Liver (tissue), 9 donors: ENCODE results near the gene LRRC4B. TPM values are rescaled to one million over a fixed set of nuclear protein-coding genes. Genes with fewer than 3 reads are reported as not detected.

ENCODE experiments used
- DNase-seq: peaks from one replicate; pipeline ENCODE4 v3.0.0-alpha.2; 2017; ENCODE audit warnings: low spot score
- H3K27ac ChIP-seq, 2 donors: one replicate each; pipeline ENCODE4 v1.7.0; 2013; ENCODE audit warnings: inconsistent platforms in 2 of 2, low read length in 2 of 2, control low read depth in 1 of 2, low read depth in 1 of 2, mild to moderate bottlenecking in 1 of 2
- H3K27me3 ChIP-seq, 4 donors: one replicate each; pipeline versions ENCODE4 v1.6.1 to v1.7.0; 2013; ENCODE audit warnings: low read length in 3 of 4, inconsistent platforms in 1 of 4, mild to moderate bottlenecking in 1 of 4, moderate library complexity in 1 of 4; ENCODE audit not compliant: control insufficient read depth in 4 of 4, insufficient read depth in 4 of 4
- H3K36me3 ChIP-seq, 4 donors: one replicate each; pipeline versions ENCODE4 v1.6.1 to v1.7.0; 2013; ENCODE audit warnings: low read length in 3 of 4, mild to moderate bottlenecking in 3 of 4, low read depth in 1 of 4, moderate library complexity in 1 of 4; ENCODE audit not compliant: control insufficient read depth in 4 of 4, insufficient read depth in 3 of 4
- H3K4me1 ChIP-seq, 4 donors: one replicate each; pipeline versions ENCODE4 v1.6.1 to v1.7.0; 2013; ENCODE audit warnings: low read length in 3 of 4, mild to moderate bottlenecking in 3 of 4, moderate library complexity in 1 of 4; ENCODE audit not compliant: control insufficient read depth in 4 of 4, insufficient read depth in 4 of 4
- H3K4me3 ChIP-seq, 3 donors: one replicate each; pipeline versions ENCODE4 v1.6.1 to v1.7.0; 2013; ENCODE audit warnings: low read length in 3 of 3, control low read depth in 1 of 3, low read depth in 1 of 3, mild to moderate bottlenecking in 1 of 3
- H3K9ac ChIP-seq, 2 donors: one replicate each; pipeline ENCODE4 v1.7.0; 2013; ENCODE audit warnings: low read length in 2 of 2, mild to moderate bottlenecking in 2 of 2, moderate library complexity in 2 of 2, control low read depth in 1 of 2, low read depth in 1 of 2
- H3K9me3 ChIP-seq, 4 donors: one replicate each; pipeline versions ENCODE4 v1.6.1 to v1.7.0; 2013; ENCODE audit warnings: low read length in 3 of 4; ENCODE audit not compliant: control insufficient read depth in 4 of 4
- EGR1 ChIP-seq, 2 donors: IDR thresholded peaks; 2 replicates each; pipeline ENCODE4 v1.6.1; 2016 to 2018; ENCODE audit warnings: antibody characterized with exemption in 2 of 2, low read depth in 2 of 2
- FOXA1 ChIP-seq: IDR thresholded peaks from 2 replicates; pipeline ENCODE4 v1.6.1; 2016; ENCODE audit warnings: antibody characterized with exemption
- FOXA2 ChIP-seq: IDR thresholded peaks from 2 replicates; pipeline ENCODE4 v1.6.1; 2016; ENCODE audit warnings: antibody characterized with exemption
- GABPA ChIP-seq, 2 donors: IDR thresholded peaks in 1 of 2; conservative IDR thresholded peaks in 1 of 2; 2 replicates each; pipeline ENCODE4 v1.6.1; 2016; ENCODE audit warnings: antibody characterized with exemption in 2 of 2, mild to moderate bottlenecking in 1 of 2, moderate library complexity in 1 of 2
- HNF4A ChIP-seq, 2 donors: conservative IDR thresholded peaks; 2 replicates each; pipeline ENCODE4 v1.6.1; 2016; ENCODE audit warnings: antibody characterized with exemption in 2 of 2, mild to moderate bottlenecking in 2 of 2
- HNF4G ChIP-seq: IDR thresholded peaks from 2 replicates; pipeline ENCODE4 v1.6.1; 2016; ENCODE audit warnings: antibody characterized with exemption
- JUND ChIP-seq, 2 donors: IDR thresholded peaks; 2 replicates each; pipeline ENCODE4 v1.6.1; 2016; ENCODE audit warnings: antibody characterized with exemption in 2 of 2
- MAX ChIP-seq: IDR thresholded peaks from 2 replicates; pipeline ENCODE4 v1.6.1; 2016; ENCODE audit warnings: antibody characterized with exemption
- NR2F2 ChIP-seq: IDR thresholded peaks from 2 replicates; pipeline ENCODE4 v1.6.1; 2016; ENCODE audit warnings: antibody characterized with exemption
- RAD21 ChIP-seq, 2 donors: IDR thresholded peaks; 2 replicates each; pipeline ENCODE4 v1.6.1; 2016; ENCODE audit warnings: antibody characterized with exemption in 2 of 2, mild to moderate bottlenecking in 2 of 2
- RXRA ChIP-seq, 2 donors: IDR thresholded peaks; 2 replicates each; pipeline ENCODE4 v1.6.1; 2017 to 2018; ENCODE audit warnings: antibody characterized with exemption in 2 of 2, mild to moderate bottlenecking in 1 of 2
- SP1 ChIP-seq: IDR thresholded peaks from 2 replicates; pipeline ENCODE4 v1.6.1; 2018; ENCODE audit warnings: antibody characterized with exemption, mild to moderate bottlenecking
- TAF1 ChIP-seq: conservative IDR thresholded peaks from 2 replicates; pipeline ENCODE4 v1.6.1; 2016; ENCODE audit warnings: antibody characterized with exemption, mild to moderate bottlenecking
- YY1 ChIP-seq: IDR thresholded peaks from 2 replicates; pipeline ENCODE4 v1.6.1; 2016; ENCODE audit warnings: antibody characterized with exemption, mild to moderate bottlenecking
- WGBS: extraction: QIAGEN DNeasy Blood & Tissue Kit; methylation state at CpG from one replicate; pipeline ENCODE4 v1.1.7; 2013; 5-methylcytosine and 5-hydroxymethylcytosine counted together
- polyA plus RNA-seq, 2 donors: library from polyadenylated mRNA; stranded (reverse) in 1 of 2; unstranded in 1 of 2; fragments of 200-250 nt in 1 of 2; fragments of >200 nt in 1 of 2; fragmentation: Nextera tagmentation in 1 of 2; extraction: Ambion mirVana in 1 of 2; gene quantifications; one replicate each; pipeline versions ENCODE4 v1.2.1 to v1.2.3, GENCODE V29; 2013 to 2015
- total RNA-seq, 2 donors: library from RNA; depleted of rRNA; stranded (reverse); fragments of >200 nt; gene quantifications; one replicate each; pipeline ENCODE4 v1.2.3, GENCODE V29; 2014
- TF ChIP-seq, protein P1 (sequence below): fragments of 150-350 bp; IDR thresholded peaks from 2 replicates; pipeline ENCODE4 v1.5.1; 2017; ENCODE audit warnings: improper control_type of control experiment, low read depth, low read length; ENCODE audit not compliant: missing input control
- TF ChIP-seq, protein P2 (sequence below): IDR thresholded peaks from 2 replicates; pipeline ENCODE4 v1.6.1; 2016; ENCODE audit warnings: antibody characterized with exemption
- TF ChIP-seq, protein P3 (sequence below): IDR thresholded peaks from 2 replicates; pipeline ENCODE4 v1.6.1; 2016; ENCODE audit warnings: antibody characterized with exemption, mild to moderate bottlenecking
- TF ChIP-seq, protein P4 (sequence below): IDR thresholded peaks from 2 replicates; pipeline ENCODE4 v1.6.1; 2016; ENCODE audit warnings: antibody characterized with exemption
- donor health status: healthy.
- donor health status: healthy.
- donor health status: healthy.
- donor health status: healthy.
- donor health status: healthy.

The LRRC4B gene
- total and polyA plus RNA-seq, 4 donors: 0.11 to 1.1 (median 0.79) TPM

DNA sequence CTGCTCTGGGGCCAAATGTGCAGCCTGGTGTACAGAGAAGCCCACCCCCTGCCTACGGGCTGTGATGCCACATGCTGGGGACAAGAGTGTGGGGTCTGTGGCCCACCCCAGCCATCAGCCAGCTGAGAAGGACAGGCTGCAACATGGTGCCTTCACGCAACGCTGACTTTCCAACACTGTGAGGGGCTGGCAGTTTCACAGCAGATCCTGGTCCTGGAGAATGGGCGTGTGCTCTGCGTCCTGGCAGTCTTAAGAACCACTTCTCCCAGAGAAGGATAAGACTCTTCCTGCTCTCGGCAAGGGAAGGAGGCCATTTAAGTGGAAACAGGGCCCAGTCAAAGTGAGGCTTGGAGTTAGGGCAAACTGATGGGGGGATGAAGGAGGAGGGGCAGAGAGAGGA, 4.6 kb downstream of the LRRC4B start (continued):
- TF ChIP-seq, protein P1, sequence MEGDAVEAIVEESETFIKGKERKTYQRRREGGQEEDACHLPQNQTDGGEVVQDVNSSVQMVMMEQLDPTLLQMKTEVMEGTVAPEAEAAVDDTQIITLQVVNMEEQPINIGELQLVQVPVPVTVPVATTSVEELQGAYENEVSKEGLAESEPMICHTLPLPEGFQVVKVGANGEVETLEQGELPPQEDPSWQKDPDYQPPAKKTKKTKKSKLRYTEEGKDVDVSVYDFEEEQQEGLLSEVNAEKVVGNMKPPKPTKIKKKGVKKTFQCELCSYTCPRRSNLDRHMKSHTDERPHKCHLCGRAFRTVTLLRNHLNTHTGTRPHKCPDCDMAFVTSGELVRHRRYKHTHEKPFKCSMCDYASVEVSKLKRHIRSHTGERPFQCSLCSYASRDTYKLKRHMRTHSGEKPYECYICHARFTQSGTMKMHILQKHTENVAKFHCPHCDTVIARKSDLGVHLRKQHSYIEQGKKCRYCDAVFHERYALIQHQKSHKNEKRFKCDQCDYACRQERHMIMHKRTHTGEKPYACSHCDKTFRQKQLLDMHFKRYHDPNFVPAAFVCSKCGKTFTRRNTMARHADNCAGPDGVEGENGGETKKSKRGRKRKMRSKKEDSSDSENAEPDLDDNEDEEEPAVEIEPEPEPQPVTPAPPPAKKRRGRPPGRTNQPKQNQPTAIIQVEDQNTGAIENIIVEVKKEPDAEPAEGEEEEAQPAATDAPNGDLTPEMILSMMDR: no peak
- TF ChIP-seq, protein P2, sequence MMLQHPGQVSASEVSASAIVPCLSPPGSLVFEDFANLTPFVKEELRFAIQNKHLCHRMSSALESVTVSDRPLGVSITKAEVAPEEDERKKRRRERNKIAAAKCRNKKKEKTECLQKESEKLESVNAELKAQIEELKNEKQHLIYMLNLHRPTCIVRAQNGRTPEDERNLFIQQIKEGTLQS: no peak
- TF ChIP-seq RAD21 (IDR thresholded peaks at IDR 0.05) (no peak), JUND (IDR thresholded peaks at IDR 0.05) (no peak)

DNA sequence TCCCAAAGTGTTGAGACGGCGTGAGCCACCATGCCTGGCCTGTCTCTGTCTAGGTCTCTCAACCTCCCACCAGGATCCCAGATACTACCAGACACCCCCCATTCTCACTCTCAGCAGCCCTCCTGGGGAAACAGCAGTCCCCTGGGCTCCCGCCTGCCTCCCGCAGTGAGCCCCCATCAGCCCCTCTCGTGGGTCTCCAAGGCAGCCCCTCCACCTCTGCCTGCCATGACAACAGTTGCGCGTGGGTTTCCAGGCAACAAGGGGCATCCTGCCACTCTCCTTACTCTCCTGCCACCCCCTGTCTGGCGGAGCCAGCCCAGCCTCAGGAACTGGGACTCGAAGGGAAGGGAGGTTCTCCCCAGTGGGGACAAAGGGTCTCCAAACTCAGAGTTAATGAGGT, 5.2 kb downstream of the LRRC4B start:
- peaks cover 0 to 7% (median 6%) of the 10 kb centered on the region in 4 donors for H3K27me3 ChIP-seq
- no peak overlapping the region for H3K9ac ChIP-seq
- no peak for DNase-seq
- no peak for TF ChIP-seq JUND (IDR thresholded peaks at IDR 0.05)
- no peaks in the 10 kb centered on the region for H3K9me3 ChIP-seq
- no peak overlapping the region for H3K4me3 ChIP-seq
- no peak overlapping the region for H3K27ac ChIP-seq
- no peaks in the 10 kb centered on the region for H3K36me3 ChIP-seq
- peaks cover 0 to 2% (median 0%) of the 10 kb centered on the region in 4 donors for H3K4me1 ChIP-seq
- WGBS: 75% methylated on average over 9 of the region's 9 CpGs

- Histone ChIP-seq H3K27me3 (peaks cover under 1 to 7% (median 6%) of the 10 kb centered on the region in 4 donors), H3K9me3 (no peaks in the 10 kb centered on the region), H3K4me1 (peaks cover 0 to under 1% (median 0%) of the 10 kb centered on the region in 4 donors), H3K4me3 (no peak overlapping the region), H3K27ac (no peak overlapping the region), H3K36me3 (no peaks in the 10 kb centered on the region), H3K9ac (no peak overlapping the region)
- WGBS: 34% methylated on average over 4 of the region's 4 CpGs
- TF ChIP-seq HNF4A (conservative IDR thresholded peaks at IDR 0.05) (no peak), YY1 (no peak), RXRA (IDR thresholded peaks at IDR 0.05) (no peak), EGR1 (IDR thresholded peaks at IDR 0.05; ENCODE audit: low read depth in 2 of 2) (no peak), FOXA2 (no peak), TAF1 (no peak), GABPA (IDR thresholded peaks at IDR 0.05 in 1 of 2, conservative IDR thresholded peaks at IDR 0.05 in 1 of 2) (no peak), NR2F2 (no peak), HNF4G (no peak), SP1 (no peak), RAD21 (IDR thresholded peaks at IDR 0.05) (no peak), FOXA1 (no peak), MAX (no peak), JUND (IDR thresholded peaks at IDR 0.05) (no peak)
- TF ChIP-seq, protein P3, sequence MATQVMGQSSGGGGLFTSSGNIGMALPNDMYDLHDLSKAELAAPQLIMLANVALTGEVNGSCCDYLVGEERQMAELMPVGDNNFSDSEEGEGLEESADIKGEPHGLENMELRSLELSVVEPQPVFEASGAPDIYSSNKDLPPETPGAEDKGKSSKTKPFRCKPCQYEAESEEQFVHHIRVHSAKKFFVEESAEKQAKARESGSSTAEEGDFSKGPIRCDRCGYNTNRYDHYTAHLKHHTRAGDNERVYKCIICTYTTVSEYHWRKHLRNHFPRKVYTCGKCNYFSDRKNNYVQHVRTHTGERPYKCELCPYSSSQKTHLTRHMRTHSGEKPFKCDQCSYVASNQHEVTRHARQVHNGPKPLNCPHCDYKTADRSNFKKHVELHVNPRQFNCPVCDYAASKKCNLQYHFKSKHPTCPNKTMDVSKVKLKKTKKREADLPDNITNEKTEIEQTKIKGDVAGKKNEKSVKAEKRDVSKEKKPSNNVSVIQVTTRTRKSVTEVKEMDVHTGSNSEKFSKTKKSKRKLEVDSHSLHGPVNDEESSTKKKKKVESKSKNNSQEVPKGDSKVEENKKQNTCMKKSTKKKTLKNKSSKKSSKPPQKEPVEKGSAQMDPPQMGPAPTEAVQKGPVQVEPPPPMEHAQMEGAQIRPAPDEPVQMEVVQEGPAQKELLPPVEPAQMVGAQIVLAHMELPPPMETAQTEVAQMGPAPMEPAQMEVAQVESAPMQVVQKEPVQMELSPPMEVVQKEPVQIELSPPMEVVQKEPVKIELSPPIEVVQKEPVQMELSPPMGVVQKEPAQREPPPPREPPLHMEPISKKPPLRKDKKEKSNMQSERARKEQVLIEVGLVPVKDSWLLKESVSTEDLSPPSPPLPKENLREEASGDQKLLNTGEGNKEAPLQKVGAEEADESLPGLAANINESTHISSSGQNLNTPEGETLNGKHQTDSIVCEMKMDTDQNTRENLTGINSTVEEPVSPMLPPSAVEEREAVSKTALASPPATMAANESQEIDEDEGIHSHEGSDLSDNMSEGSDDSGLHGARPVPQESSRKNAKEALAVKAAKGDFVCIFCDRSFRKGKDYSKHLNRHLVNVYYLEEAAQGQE: no peak
- TF ChIP-seq, protein P1: no peak
- TF ChIP-seq, protein P4, sequence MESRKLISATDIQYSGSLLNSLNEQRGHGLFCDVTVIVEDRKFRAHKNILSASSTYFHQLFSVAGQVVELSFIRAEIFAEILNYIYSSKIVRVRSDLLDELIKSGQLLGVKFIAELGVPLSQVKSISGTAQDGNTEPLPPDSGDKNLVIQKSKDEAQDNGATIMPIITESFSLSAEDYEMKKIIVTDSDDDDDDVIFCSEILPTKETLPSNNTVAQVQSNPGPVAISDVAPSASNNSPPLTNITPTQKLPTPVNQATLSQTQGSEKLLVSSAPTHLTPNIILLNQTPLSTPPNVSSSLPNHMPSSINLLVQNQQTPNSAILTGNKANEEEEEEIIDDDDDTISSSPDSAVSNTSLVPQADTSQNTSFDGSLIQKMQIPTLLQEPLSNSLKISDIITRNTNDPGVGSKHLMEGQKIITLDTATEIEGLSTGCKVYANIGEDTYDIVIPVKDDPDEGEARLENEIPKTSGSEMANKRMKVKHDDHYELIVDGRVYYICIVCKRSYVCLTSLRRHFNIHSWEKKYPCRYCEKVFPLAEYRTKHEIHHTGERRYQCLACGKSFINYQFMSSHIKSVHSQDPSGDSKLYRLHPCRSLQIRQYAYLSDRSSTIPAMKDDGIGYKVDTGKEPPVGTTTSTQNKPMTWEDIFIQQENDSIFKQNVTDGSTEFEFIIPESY: no peak
- TF ChIP-seq, protein P2: no peak
- no peak for DNase-seq
Observed at GRCh38 chr19:50562329-50562728, 5.9 kb downstream of the LRRC4B start.
